ENCODE measurements around the gene TSPAN1.

DNA sequence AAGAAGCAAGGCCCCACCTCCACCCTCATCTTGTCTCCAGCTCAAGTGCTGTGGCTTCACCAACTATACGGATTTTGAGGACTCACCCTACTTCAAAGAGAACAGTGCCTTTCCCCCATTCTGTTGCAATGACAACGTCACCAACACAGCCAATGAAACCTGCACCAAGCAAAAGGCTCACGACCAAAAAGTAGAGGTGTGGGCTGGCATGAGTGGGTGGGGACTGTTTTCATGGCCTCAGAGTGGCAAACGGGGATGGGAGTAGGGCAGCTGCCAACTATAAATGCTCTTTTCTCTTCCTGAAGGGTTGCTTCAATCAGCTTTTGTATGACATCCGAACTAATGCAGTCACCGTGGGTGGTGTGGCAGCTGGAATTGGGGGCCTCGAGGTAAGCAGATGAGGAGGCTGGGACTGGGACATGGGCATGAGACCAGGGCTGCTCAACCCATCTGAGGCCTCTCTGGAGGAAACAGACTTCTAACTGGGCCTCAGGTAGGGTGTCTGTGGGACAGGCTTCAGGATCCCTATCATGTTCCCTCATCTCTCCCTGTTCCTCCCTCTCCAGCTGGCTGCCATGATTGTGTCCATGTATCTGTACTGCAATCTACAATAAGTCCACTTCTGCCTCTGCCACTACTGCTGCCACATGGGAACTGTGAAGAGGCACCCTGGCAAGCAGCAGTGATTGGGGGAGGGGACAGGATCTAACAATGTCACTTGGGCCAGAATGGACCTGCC lies 10.2 kb downstream of the TSPAN1 start:
- TF ChIP-seq POLR2A (IDR thresholded peaks at IDR 0.05; ENCODE audit: low read depth, low read length) (no peak), POLR2AphosphoS5 (IDR thresholded peaks at IDR 0.05; ENCODE audit: low read depth, low read length) (no peak)

Data from GM12892 (cell line).